Stomach (tissue), 9 donors: Measurements from ENCODE around the gene TBK1. TPM values are rescaled to one million over a fixed set of nuclear protein-coding genes. Genes with fewer than 3 reads are reported as not detected.

Experiments
- DNase-seq, 2 donors: peaks; one replicate each; pipeline versions ENCODE4 v3.0.0 to v3.0.0-alpha.2; 2013 to 2019
- H3K27ac ChIP-seq, 5 donors: fragments of 200-600 bp in 4 of 5; sonication (generic) in 4 of 5; one replicate each; pipeline ENCODE4 v1.5.1; 2013 to 2019; ENCODE audit warnings: mild to moderate bottlenecking in 1 of 5, moderate library complexity in 1 of 5
- H3K27me3 ChIP-seq, 3 donors: fragments of 200-600 bp; sonication (generic); one replicate each; pipeline ENCODE4 v1.5.1; 2017 to 2019; ENCODE audit warnings: mixed run types in 1 of 3
- H3K36me3 ChIP-seq, 4 donors: fragments of 200-600 bp; sonication (generic); 1 replicate in 3 of 4; 2 replicates in 1 of 4; pipeline ENCODE4 v1.5.1; 2016 to 2019
- H3K4me1 ChIP-seq, 4 donors: fragments of 200-600 bp; sonication (generic); one replicate each; pipeline ENCODE4 v1.5.1; 2016 to 2019
- H3K4me3 ChIP-seq, 4 donors: fragments of 200-600 bp; sonication (generic) in 3 of 4; one replicate each; pipeline ENCODE4 v1.5.1; 2016 to 2019; ENCODE audit warnings: mild to moderate bottlenecking in 1 of 4
- H3K9me3 ChIP-seq, 4 donors: fragments of 200-600 bp; sonication (generic); one replicate each; pipeline ENCODE4 v1.5.1; 2016 to 2019
- CTCF ChIP-seq, 7 experiments: fragments of 450-650 bp in 4 of 7; fragments of 200-600 bp in 3 of 7; sonication (generic) in 3 of 7; IDR thresholded peaks; one replicate each; pipeline ENCODE4 v1.5.1; 2016 to 2019; ENCODE audit warnings: antibody characterized with exemption in 7 of 7, control low read depth in 2 of 7, mild to moderate bottlenecking in 1 of 7
- EP300 ChIP-seq: sonication (generic); formaldehyde crosslinking; IDR thresholded peaks from one replicate; pipeline ENCODE4 v1.6.1; 2017; ENCODE audit warnings: antibody characterized with exemption
- POLR2A ChIP-seq, 4 donors: fragments of 450-650 bp; IDR thresholded peaks; one replicate each; pipeline ENCODE4 v1.6.1; 2016; ENCODE audit warnings: antibody characterized with exemption in 4 of 4, control low read depth in 2 of 4, mild to moderate bottlenecking in 1 of 4, moderate library complexity in 1 of 4
- POLR2AphosphoS5 ChIP-seq, 3 donors: sonication (generic); formaldehyde crosslinking; IDR thresholded peaks; one replicate each; pipeline ENCODE4 v1.6.1; 2016; ENCODE audit warnings: antibody characterized with exemption in 3 of 3
- WGBS, 5 donors: extraction: QIAGEN DNeasy Blood & Tissue Kit in 3 of 5; methylation state at CpG; one replicate each; pipeline versions ENCODE4 v1.1.5 to v1.1.7; 2013 to 2018; 5-methylcytosine and 5-hydroxymethylcytosine counted together
- intact Hi-C: fragments of 100-400 bp; cut with DNase I; formaldehyde crosslinking; loops from one replicate; pipeline ENCODE4 v1.15.1; 2023; ENCODE audit warnings: low total_unique reads
- polyA plus RNA-seq, 3 donors: library from polyadenylated mRNA; stranded (reverse); fragments of 200-250 nt; gene quantifications; one replicate each; pipeline ENCODE4 v1.2.3, GENCODE V29; 2013
- total RNA-seq, 5 donors: library from RNA; depleted of rRNA; stranded (reverse); fragments of >200 nt; gene quantifications; one replicate each; pipeline versions ENCODE4 v1.1.0 to v1.2.3, GENCODE V29; 2014 to 2016
- donor health status: healthy with polysubstance abuse.
- donor health status: Bipolar disorder and iron deficiency.
- donor health status: healthy.

TBK1 gene
- total and polyA plus RNA-seq, 8 donors: 1.4 to 45.5 (median 12.4) TPM

GRCh38 chr12:64493513-64493912, 41.6 kb downstream of the TBK1 start:
- Histone ChIP-seq H3K36me3 (peaks cover 51 to 100% (median 99%) of the 10 kb centered on the region in 4 donors), H3K27ac (no peak overlapping the region), H3K27me3 (no peaks in the 10 kb centered on the region), H3K4me3 (no peak overlapping the region), H3K4me1 (no peaks in the 10 kb centered on the region), H3K9me3 (no peaks in the 10 kb centered on the region)
- intact Hi-C loops: no loop called here
- WGBS, 5 donors: 95 to 99% (median 96%) methylated on average over 3 of the region's 3 CpGs
- DNase-seq: no peak
- TF ChIP-seq POLR2AphosphoS5 (IDR thresholded peaks at IDR 0.05) (no peak), POLR2A (IDR thresholded peaks at IDR 0.05) (no peak), EP300 (no peak), CTCF (IDR thresholded peaks at IDR 0.05) (no peak)

- Histone ChIP-seq H3K36me3 (peaks cover 42 to 100% (median 99%) of the 10 kb centered on the region in 4 donors), H3K4me1 (no peaks in the 10 kb centered on the region), H3K4me3 (no peak overlapping the region), H3K9me3 (no peaks in the 10 kb centered on the region), H3K27me3 (no peaks in the 10 kb centered on the region), H3K27ac (no peak overlapping the region)
- intact Hi-C loops: no loop called here
- 80 to 84% (median 82%) methylated on average over 5 of the region's 5 CpGs for WGBS, 5 donors
- TF ChIP-seq CTCF (IDR thresholded peaks at IDR 0.05): no peak
- TF ChIP-seq POLR2A (IDR thresholded peaks at IDR 0.05): no peak
- no peak for TF ChIP-seq EP300
- TF ChIP-seq POLR2AphosphoS5 (IDR thresholded peaks at IDR 0.05): no peak
- DNase-seq: no peak
Observed at GRCh38 chr12:64494998-64495729, 43.2 kb downstream of the TBK1 start.

GRCh38 chr12:64496839-64497400, 45.0 kb downstream of the TBK1 start:
- Histone ChIP-seq H3K27ac (no peak overlapping the region), H3K9me3 (no peaks in the 10 kb centered on the region), H3K27me3 (no peaks in the 10 kb centered on the region), H3K36me3 (peaks cover 38 to 100% (median 99%) of the 10 kb centered on the region in 4 donors), H3K4me3 (no peak overlapping the region), H3K4me1 (no peaks in the 10 kb centered on the region)
- DNase-seq: no peak
- intact Hi-C loops: no loop called here
- WGBS, 5 donors: 91 to 98% (median 95%) methylated on average over 2 of the region's 2 CpGs
- no peak for TF ChIP-seq CTCF (IDR thresholded peaks at IDR 0.05)
- no peak for TF ChIP-seq EP300
- TF ChIP-seq POLR2A (IDR thresholded peaks at IDR 0.05): no peak

- intact Hi-C loops: no loop called here
- Histone ChIP-seq H3K36me3 (peaks cover 35 to 100% (median 95%) of the 10 kb centered on the region in 4 donors), H3K9me3 (no peaks in the 10 kb centered on the region)
Observed at GRCh38 chr12:64497484-64497883, 45.6 kb downstream of the TBK1 start.

More at GRCh38 chr12:64497484-64497883, 45.6 kb downstream of the TBK1 start:
- no peak overlapping the region for H3K27ac ChIP-seq
- no peaks in the 10 kb centered on the region for H3K27me3 ChIP-seq
- no peak overlapping the region for H3K4me3 ChIP-seq
- H3K4me1 ChIP-seq: no peaks in the 10 kb centered on the region
- DNase-seq: no peak
- no peak for TF ChIP-seq EP300
- no peak for TF ChIP-seq CTCF (IDR thresholded peaks at IDR 0.05)
- no peak for TF ChIP-seq POLR2AphosphoS5 (IDR thresholded peaks at IDR 0.05)
- no peak for TF ChIP-seq POLR2A (IDR thresholded peaks at IDR 0.05)
- 71 to 94% (median 90%) methylated on average over 1 of the region's 1 CpG for WGBS, 5 donors
